AG10803 (cell line): ENCODE measurements around the gene MAP4.
A peak's percentile ranks its signal among the peaks of the same experiment; 100 is the strongest.

Experiments used
- DNase-seq: peaks from one replicate; pipeline ENCODE4 v3.0.0; 2010; ENCODE audit warnings: low read depth
- H3K4me3 ChIP-seq: 2 replicates; pipeline ENCODE4 v1.5.1; 2011; ENCODE audit warnings: mild to moderate bottlenecking, low read length, control low read depth
- CTCF ChIP-seq: conservative IDR thresholded peaks from 2 replicates; pipeline ENCODE4 v1.5.1; 2011; ENCODE audit warnings: mild to moderate bottlenecking, low read length, control low read depth, inconsistent platforms

Gene MAP4

GRCh38 chr3:47817609-47818008, 198.6 kb downstream of the MAP4 start:
- TF ChIP-seq CTCF, result no peak
- DNase-seq, result no peak
- H3K4me3 ChIP-seq, result no peak overlapping the region

- DNase-seq, result no peak
- H3K4me3 ChIP-seq, result no peak overlapping the region
- no peak for TF ChIP-seq CTCF
Observed at GRCh38 chr3:47813551-47814177, 202.6 kb downstream of the MAP4 start.

GRCh38 chr3:47804577-47804976, 211.6 kb downstream of the MAP4 start:
- no peak for DNase-seq
- no peak for TF ChIP-seq CTCF
- no peak overlapping the region for H3K4me3 ChIP-seq

DNA sequence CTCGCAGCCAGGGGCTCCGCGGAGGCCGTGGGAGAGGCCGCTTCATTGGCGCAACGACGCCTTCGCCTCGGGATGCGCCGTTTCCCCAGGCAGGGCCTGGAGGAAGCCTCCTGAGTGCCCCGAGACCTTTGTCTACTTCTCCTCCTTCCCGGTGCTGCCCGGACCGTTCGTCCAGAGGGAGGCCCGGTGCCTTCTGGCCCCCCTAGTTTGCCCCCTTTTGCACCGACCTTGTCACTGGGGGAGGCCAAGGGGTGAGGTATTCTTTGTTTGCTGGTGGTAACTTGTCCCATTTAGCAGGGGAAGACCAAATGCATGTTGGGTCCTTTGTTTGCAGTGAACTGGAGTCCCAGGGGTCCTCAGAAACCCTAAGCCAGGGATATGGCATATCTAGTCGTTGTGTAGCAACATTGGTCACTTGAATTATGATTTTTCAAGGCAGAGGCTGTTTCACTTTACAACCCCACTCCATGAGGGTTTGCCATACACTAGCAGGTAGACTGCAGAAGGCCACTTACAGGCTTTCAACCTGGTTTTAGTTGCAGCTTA, 212.7 kb downstream of the MAP4 start:
- no peak for TF ChIP-seq CTCF
- DNase-seq, result no peak
- peak overlapping the region; percentile 87 for H3K4me3 ChIP-seq

- no peak for TF ChIP-seq CTCF
- DNase-seq, result peak; percentile 83
- H3K4me3 ChIP-seq, result peak within 1 kb of the TSS; percentile 87
Observed at GRCh38 chr3:47802734-47803479, 213.3 kb downstream of the MAP4 start, which contains the start of gene DHX30. Gene DHX30, plus strand, starts transcription at chr3:47803138. Its CDS starts 7,546 bp downstream, at chr3:47810684.
